Measurements from ENCODE around the gene LINC01488. TPM values are rescaled to one million over a fixed set of nuclear protein-coding genes. Genes with fewer than 3 reads are reported as not detected.

Gene LINC01488
- total and polyA plus RNA-seq, 9 of the 15 experiments (the other 6 are each of a cell fraction or from before 2014, with no cell fraction given) = not detected

- Histone ChIP-seq H4K20me1 (replicated peaks; ENCODE audit: control insufficient read depth, insufficient read depth, low read length) (no peaks in the 10 kb centered on the region), H3K36me3 (ENCODE audit: control insufficient read depth, insufficient read depth, low read length) (no peaks in the 10 kb centered on the region), H2AFZ (ENCODE audit: low read depth, low read length) (peak overlapping the region; percentile 94), H3K4me3 (peak overlapping the region; percentile 35), H3K9me3 (replicated peaks; ENCODE audit: control insufficient read depth, insufficient read depth, low read depth, low read length) (no peaks in the 10 kb centered on the region), H3K27me3 (ENCODE audit: control insufficient read depth in 2 of 2, insufficient read depth in 2 of 2, low read length in 2 of 2) (no peaks in the 10 kb centered on the region), H3K9ac (ENCODE audit: insufficient read depth in 1 of 2, low read depth in 2 of 2, low read length in 2 of 2) (peak overlapping the region; percentile 87 to 93), H3K79me2 (ENCODE audit: control insufficient read depth, insufficient read depth, low read length) (peaks cover 5% of the 10 kb centered on the region; the same call in 1 of the 3 replicates), H3K27ac (ENCODE audit: extremely low read depth, low read depth, low read length) (peak overlapping the region; percentile 95), H3K4me2 (ENCODE audit: insufficient read depth, low read length) (peak overlapping the region; percentile 80), H3K4me1 (replicated peaks in 1 of 2; ENCODE audit: control insufficient read depth in 2 of 2, insufficient read depth in 2 of 2, low read length in 2 of 2) (peaks cover 60 to 61% of the 10 kb centered on the region in 2 experiments), H3K9me1 (ENCODE audit: control insufficient read depth, insufficient read depth, low read length) (no peaks in the 10 kb centered on the region)
- ATAC-seq (peak; percentile 1), DNase-seq (ENCODE audit: extremely low read depth in 1 of 4, low spot score in 3 of 4) (peak in 1 of 4 experiments; percentile 50), FAIRE-seq (peak; percentile 26)
- CTCF ChIA-PET (ENCODE audit: low intra/inter-chr PET ratio) = no interaction called here
- intact Hi-C loops (cut with micrococcal nuclease) (loop anchor here (2.0 to 10.0 kb wide), 5 partner anchors 42 to 309 kb away; partner anchors contain the start of genes CCND1 and MYEOV), in situ Hi-C loops (cut with MboI) (no loop called here)
- WGBS (ENCODE audit: insufficient coverage, low coverage, missing lambda C conversion rate) = 7% methylated on average over 4 of the region's 6 CpGs
- POLR2A ChIA-PET = interaction anchor here (0.5 to 1.3 kb wide), 6 partner anchors 10 to 370 kb away, joined by 3 to 8 read pairs (median 3); no protein-coding TSS in a partner anchor
- no TSS peak for BruUV-seq (replicated peaks)
- TF ChIP-seq SRF (CRISPR knock-in tag; IDR thresholded peaks at IDR 0.05) (0 out of 4 replicates have a peak, but pooled peaks of 1 of the 2 experiments have one; percentile 34), KLF13 (tag; IDR thresholded peaks at IDR 0.05; ENCODE audit: borderline replicate concordance, low read depth) (no peak), SP1 (CRISPR knock-in tag; IDR thresholded peaks at IDR 0.05) (no peak), NCOA6 (IDR thresholded peaks at IDR 0.05) (no peak), SPI1 (IDR thresholded peaks at IDR 0.05; ENCODE audit: borderline replicate concordance, low read depth, low read length) (peak; percentile 36; the same call in 1 of the 2 replicates), ZNF282 (CRISPR knock-in tag; IDR thresholded peaks at IDR 0.05) (0 out of 2 replicates have a peak, but pooled peaks have one; percentile 42), E2F4 (CRISPR knock-in tag; IDR thresholded peaks at IDR 0.05; ENCODE audit: low read depth) (0 out of 2 replicates have a peak, but pooled peaks have one; percentile 57), TAF7 (tag; IDR thresholded peaks at IDR 0.05) (peak; percentile 31; the same call in 1 of the 2 replicates), SMARCA5 (IDR thresholded peaks at IDR 0.05) (0 out of 2 replicates have a peak, but pooled peaks have one; percentile 17), ZNF445 (CRISPR knock-in tag; IDR thresholded peaks at IDR 0.05; ENCODE audit: low read depth) (0 out of 2 replicates have a peak, but pooled peaks have one; percentile 11), TCF3 (CRISPR knock-in tag; IDR thresholded peaks at IDR 0.05) (0 out of 2 replicates have a peak, but pooled peaks have one; percentile 1), MTA1 (IDR thresholded peaks at IDR 0.05; ENCODE audit: borderline replicate concordance) (no peak), NR1H2 (CRISPR knock-in tag; IDR thresholded peaks at IDR 0.05) (0 out of 2 replicates have a peak, but pooled peaks have one; percentile 58)
- TF ChIP-seq, protein P1, sequence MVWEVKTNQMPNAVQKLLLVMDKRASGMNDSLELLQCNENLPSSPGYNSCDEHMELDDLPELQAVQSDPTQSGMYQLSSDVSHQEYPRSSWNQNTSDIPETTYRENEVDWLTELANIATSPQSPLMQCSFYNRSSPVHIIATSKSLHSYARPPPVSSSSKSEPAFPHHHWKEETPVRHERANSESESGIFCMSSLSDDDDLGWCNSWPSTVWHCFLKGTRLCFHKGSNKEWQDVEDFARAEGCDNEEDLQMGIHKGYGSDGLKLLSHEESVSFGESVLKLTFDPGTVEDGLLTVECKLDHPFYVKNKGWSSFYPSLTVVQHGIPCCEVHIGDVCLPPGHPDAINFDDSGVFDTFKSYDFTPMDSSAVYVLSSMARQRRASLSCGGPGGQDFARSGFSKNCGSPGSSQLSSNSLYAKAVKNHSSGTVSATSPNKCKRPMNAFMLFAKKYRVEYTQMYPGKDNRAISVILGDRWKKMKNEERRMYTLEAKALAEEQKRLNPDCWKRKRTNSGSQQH (CRISPR knock-in tag; IDR thresholded peaks at IDR 0.05) = 0 out of 2 replicates have a peak, but pooled peaks have one; percentile 27
Measured at GRCh38 chr11:69443968-69444364, 37.5 kb upstream of the LINC01488 start.

All from K562 (cell line).